RWPE2 (cell line): ENCODE results near the gene PAQR8.
"Not testable (repeated sequence)": the region's sequence is repeated elsewhere in the genome, so short reads cannot be mapped to it uniquely, and the experiment has no call there.

Experiments
- ATAC-seq: fragments of 200-7000 bp; cut with Tn5 transposase; 3 replicates; pipeline ENCODE4 v1.9.1; 2021; ENCODE audit warnings: low read depth
- DNase-seq: peaks from one replicate; pipeline ENCODE4 v3.0.0-alpha.2; 2020; ENCODE audit warnings: low spot score
- H3K27ac ChIP-seq: fragments of 450-650 bp; 2 replicates; pipeline ENCODE4 v1.5.1; 2017; ENCODE audit warnings: mild to moderate bottlenecking; ENCODE audit not compliant: poor library complexity, severe bottlenecking
- H3K27me3 ChIP-seq: fragments of 250-450 bp; sonication (Bioruptor Pico); 2 replicates; pipeline ENCODE4 v1.5.1; 2021; ENCODE audit warnings: mild to moderate bottlenecking, moderate library complexity; ENCODE audit not compliant: insufficient read depth, poor library complexity, severe bottlenecking
- H3K36me3 ChIP-seq: fragments of 250-450 bp; sonication (Bioruptor Pico); 2 replicates; pipeline ENCODE4 v1.5.1; 2020; ENCODE audit warnings: low read depth, mild to moderate bottlenecking, moderate library complexity
- H3K4me1 ChIP-seq: fragments of 250-450 bp; sonication (Bioruptor Pico); 2 replicates; pipeline ENCODE4 v1.5.1; 2021; ENCODE audit warnings: mild to moderate bottlenecking, moderate library complexity; ENCODE audit not compliant: insufficient read depth, poor library complexity, severe bottlenecking
- H3K4me3 ChIP-seq: fragments of 250-450 bp; sonication (Bioruptor Pico); 2 replicates; pipeline ENCODE4 v1.5.1; 2021; ENCODE audit warnings: mild to moderate bottlenecking, moderate library complexity; ENCODE audit not compliant: severe bottlenecking
- H3K9me3 ChIP-seq: fragments of 250-450 bp; sonication (Bioruptor Pico); 2 replicates; pipeline ENCODE4 v1.5.1; 2021; ENCODE audit warnings: mild to moderate bottlenecking, moderate library complexity; ENCODE audit not compliant: severe bottlenecking
- TF ChIP-seq, protein P1 (sequence below): fragments of 450-650 bp; IDR thresholded peaks from one replicate; pipeline ENCODE4 v1.5.1; 2017; ENCODE audit warnings: mild to moderate bottlenecking, moderate library complexity; ENCODE audit not compliant: poor library complexity, severe bottlenecking

The PAQR8 gene

DNA sequence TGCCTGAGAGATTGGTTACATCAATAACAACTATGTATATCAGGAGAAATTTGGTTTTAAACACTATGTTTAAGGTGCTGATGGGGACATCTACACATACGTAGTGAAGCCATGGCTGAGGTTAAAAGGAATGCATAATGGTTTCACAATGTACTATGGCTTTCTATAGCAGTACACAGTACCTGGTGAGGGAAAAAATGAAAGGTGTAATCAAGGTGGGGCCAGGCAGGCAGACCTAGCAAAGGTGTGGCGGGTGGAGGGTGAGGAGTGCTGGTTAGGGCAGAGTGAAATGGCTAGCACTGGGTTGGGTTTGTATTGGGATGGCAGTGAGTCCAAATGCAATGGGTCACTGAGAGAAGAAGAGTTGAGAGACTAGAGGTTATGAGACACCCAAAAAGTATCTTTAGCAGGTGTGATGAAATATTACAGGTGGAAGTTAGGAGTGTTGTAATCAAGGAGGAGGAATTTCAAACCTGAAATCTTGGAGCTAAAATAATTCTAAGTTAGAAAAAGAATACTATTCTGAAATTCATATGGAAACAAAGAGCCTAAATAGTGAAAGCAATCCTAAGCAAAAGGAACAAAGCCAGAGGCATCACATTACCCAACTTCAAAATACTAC lies 22.3 kb downstream of the PAQR8 start:
- TF ChIP-seq, protein P1, sequence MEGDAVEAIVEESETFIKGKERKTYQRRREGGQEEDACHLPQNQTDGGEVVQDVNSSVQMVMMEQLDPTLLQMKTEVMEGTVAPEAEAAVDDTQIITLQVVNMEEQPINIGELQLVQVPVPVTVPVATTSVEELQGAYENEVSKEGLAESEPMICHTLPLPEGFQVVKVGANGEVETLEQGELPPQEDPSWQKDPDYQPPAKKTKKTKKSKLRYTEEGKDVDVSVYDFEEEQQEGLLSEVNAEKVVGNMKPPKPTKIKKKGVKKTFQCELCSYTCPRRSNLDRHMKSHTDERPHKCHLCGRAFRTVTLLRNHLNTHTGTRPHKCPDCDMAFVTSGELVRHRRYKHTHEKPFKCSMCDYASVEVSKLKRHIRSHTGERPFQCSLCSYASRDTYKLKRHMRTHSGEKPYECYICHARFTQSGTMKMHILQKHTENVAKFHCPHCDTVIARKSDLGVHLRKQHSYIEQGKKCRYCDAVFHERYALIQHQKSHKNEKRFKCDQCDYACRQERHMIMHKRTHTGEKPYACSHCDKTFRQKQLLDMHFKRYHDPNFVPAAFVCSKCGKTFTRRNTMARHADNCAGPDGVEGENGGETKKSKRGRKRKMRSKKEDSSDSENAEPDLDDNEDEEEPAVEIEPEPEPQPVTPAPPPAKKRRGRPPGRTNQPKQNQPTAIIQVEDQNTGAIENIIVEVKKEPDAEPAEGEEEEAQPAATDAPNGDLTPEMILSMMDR, result no peak
- no peaks in the 10 kb centered on the region for H3K9me3 ChIP-seq
- no peaks in the 10 kb centered on the region for H3K36me3 ChIP-seq
- no peak overlapping the region for H3K27ac ChIP-seq
- H3K4me1 ChIP-seq, result peaks cover 4% of the 10 kb centered on the region
- DNase-seq (no peak), ATAC-seq (peak; percentile 61)
- H3K27me3 ChIP-seq, result no peaks in the 10 kb centered on the region
- no peak overlapping the region for H3K4me3 ChIP-seq

DNA sequence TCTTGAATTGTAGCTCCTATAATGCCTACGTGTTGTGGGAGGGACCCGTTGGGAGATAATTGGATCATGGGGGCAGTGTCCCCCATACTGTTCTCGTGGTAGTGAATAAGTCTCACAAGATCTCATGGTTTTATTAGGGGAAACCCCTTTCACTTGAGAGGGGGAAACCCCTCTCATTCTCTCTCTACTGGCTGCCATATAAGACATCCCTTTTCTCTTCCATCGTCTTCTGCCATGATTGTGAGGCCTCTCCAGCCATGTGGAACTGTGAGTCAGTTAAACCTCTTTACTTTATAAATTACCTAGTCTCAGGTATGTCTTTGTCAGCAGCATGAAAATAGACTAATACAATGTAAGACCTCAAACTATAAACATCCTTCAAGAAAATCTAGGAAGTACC lies 23.1 kb downstream of the PAQR8 start:
- no peak overlapping the region for H3K27ac ChIP-seq
- no peaks in the 10 kb centered on the region for H3K9me3 ChIP-seq
- no peak overlapping the region for H3K4me3 ChIP-seq
- H3K27me3 ChIP-seq, result no peaks in the 10 kb centered on the region
- H3K36me3 ChIP-seq, result no peaks in the 10 kb centered on the region
- DNase-seq (no peak), ATAC-seq (no peak)
- TF ChIP-seq, protein P1, result no peak
- H3K4me1 ChIP-seq, result peaks cover 12% of the 10 kb centered on the region

DNA sequence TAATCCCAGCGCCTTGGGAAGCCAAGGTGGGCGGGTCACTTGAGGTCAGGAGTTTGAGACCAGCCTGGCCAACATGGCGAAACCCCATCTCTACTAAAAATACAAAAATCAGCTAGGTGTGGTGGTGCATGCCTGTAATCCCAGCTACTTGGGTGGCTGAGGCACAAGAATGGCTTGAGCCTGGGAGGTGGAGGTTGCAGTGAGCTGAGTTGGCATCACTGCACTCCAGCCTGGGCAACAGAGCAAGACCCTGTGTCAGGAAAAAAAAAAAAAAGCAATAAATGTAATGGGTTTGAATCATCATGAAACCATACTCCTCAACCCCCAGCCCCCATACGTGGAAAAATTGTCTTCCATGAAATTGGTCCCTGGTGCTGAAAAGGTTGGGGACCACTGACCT lies 26.2 kb downstream of the PAQR8 start:
- H3K9me3 ChIP-seq, H3K27ac ChIP-seq, DNase-seq, H3K36me3 ChIP-seq, H3K4me3 ChIP-seq, ATAC-seq, H3K27me3 ChIP-seq: not testable (repeated sequence)
- peaks cover 29% of the 10 kb centered on the region for H3K4me1 ChIP-seq

DNA sequence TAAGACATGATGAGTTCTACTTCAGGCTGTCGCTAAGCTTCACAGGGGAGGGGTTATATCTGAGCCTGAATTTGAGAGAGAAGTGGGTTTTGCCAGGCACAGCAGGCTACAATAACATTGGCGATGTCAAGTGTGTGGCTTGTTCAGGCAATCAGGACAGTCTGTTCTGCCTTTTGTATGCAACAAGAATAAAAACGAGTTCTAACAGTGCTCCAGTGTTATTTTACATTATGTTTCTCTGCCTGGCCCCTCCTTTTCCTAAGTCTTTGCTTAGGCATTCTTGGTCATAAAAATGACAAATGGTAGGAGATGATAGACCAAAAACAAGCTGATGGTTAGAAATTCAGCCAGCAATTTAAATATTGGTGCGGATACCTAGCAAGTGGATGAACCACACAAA lies 26.8 kb downstream of the PAQR8 start:
- DNase-seq (no peak), ATAC-seq (no peak)
- TF ChIP-seq, protein P1, result no peak
- Histone ChIP-seq H3K9me3 (no peaks in the 10 kb centered on the region), H3K36me3 (no peaks in the 10 kb centered on the region), H3K27me3 (no peaks in the 10 kb centered on the region), H3K4me1 (peaks cover 29% of the 10 kb centered on the region), H3K4me3 (no peak overlapping the region), H3K27ac (peak overlapping the region; percentile 73)

DNA sequence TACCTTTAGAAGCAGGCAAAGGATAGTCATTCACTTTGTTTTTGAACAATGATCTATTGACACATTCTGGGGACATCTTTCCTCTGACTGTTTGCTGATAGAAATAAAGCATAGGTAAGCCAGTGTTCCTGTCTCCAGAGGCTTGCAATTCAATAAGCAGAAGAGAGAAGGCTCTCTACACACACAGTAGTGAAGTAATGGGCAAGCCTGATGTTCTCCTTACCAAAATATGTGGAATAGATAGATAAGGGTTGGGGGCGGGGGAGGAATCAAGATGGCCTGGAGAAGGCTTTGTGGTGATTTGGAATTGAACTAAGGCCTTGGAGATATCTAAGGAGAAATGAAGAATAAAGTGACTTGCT lies 27.3 kb downstream of the PAQR8 start:
- H3K27ac ChIP-seq, result peak overlapping the region; percentile 73
- no peaks in the 10 kb centered on the region for H3K36me3 ChIP-seq
- H3K27me3 ChIP-seq, result no peaks in the 10 kb centered on the region
- TF ChIP-seq, protein P1, result no peak
- ATAC-seq, result no peak
- H3K4me1 ChIP-seq, result peaks cover 29% of the 10 kb centered on the region
- H3K9me3 ChIP-seq, result no peaks in the 10 kb centered on the region
- H3K4me3 ChIP-seq, result no peak overlapping the region
- DNase-seq, result no peak
